ENCODE results near the gene PDE11A. TPM values are rescaled to one million over a fixed set of nuclear protein-coding genes. Genes with fewer than 3 reads are reported as not detected.

The PDE11A gene
- total RNA-seq, 4 donors from 2014 or later, result 0.37 to 1.2 (median 1.1) TPM; not detected in 1

- Histone ChIP-seq H3K27ac (no peak overlapping the region), H3K36me3 (no peaks in the 10 kb centered on the region), H3K9me3 (no peaks in the 10 kb centered on the region), H3K4me1 (peaks cover 0 to 6% (median 0%) of the 10 kb centered on the region in 4 donors), H3K4me3 (no peak overlapping the region), H3K27me3 (no peaks in the 10 kb centered on the region)
- in situ Hi-C loops (cut with MboI; ENCODE audit: low pct_ligation_motif_present in 1 of 4, low pct_unique_long_range_greater_than_20kb in 1 of 4, low sequenced_read_pairs in 3 of 4), result loop anchor here in 2 of 4 donors (25.0 kb wide), 1 partner anchor 603 kb away; no protein-coding TSS in a partner anchor
- DNase-seq, result no peak
- WGBS, 2 donors (ENCODE audit: low coverage in 1 of 2), result 60 to 92% methylated on average over 1 to 2 of the region's 2 CpGs
- intact Hi-C loops (cut with DNase I; ENCODE audit: low total_unique reads), result no loop called here
- no peak for TF ChIP-seq EP300 (IDR thresholded peaks at IDR 0.05; ENCODE audit: low read depth)
- TF ChIP-seq CTCF (IDR thresholded peaks at IDR 0.05), result no peak
- TF ChIP-seq POLR2AphosphoS5 (IDR thresholded peaks at IDR 0.05), result no peak
- TF ChIP-seq POLR2A (IDR thresholded peaks at IDR 0.05), result no peak
Observed at GRCh38 chr2:177765698-177766097, 306.9 kb downstream of the PDE11A start.

- TF ChIP-seq CTCF (IDR thresholded peaks at IDR 0.05) (peak; percentile 64 to 84 (median 81)), EP300 (IDR thresholded peaks at IDR 0.05; ENCODE audit: low read depth) (no peak), POLR2AphosphoS5 (IDR thresholded peaks at IDR 0.05) (no peak), POLR2A (IDR thresholded peaks at IDR 0.05) (no peak)
- Histone ChIP-seq H3K27ac (no peak overlapping the region), H3K4me3 (no peak overlapping the region), H3K9me3 (no peaks in the 10 kb centered on the region), H3K27me3 (no peaks in the 10 kb centered on the region), H3K36me3 (no peaks in the 10 kb centered on the region), H3K4me1 (peaks cover 0 to 7% (median under 1%) of the 10 kb centered on the region in 4 donors)
- intact Hi-C loops (cut with DNase I; ENCODE audit: low total_unique reads), result no loop called here
- WGBS, 2 donors (ENCODE audit: low coverage in 1 of 2), result 37% methylated on average over 13 of the region's 14 CpGs; no CpG with 5 or more reads in 1 of the 2 donors
- peak; percentile 78 for DNase-seq
- in situ Hi-C loops (cut with MboI; ENCODE audit: low pct_ligation_motif_present in 1 of 4, low pct_unique_long_range_greater_than_20kb in 1 of 4, low sequenced_read_pairs in 3 of 4), result loop anchor here in 2 of 4 donors (25.0 kb wide), 1 partner anchor 601 kb away; no protein-coding TSS in a partner anchor
Observed at GRCh38 chr2:177763531-177764265, 308.9 kb downstream of the PDE11A start.

- Histone ChIP-seq H3K4me1 (peaks cover 0 to 12% (median 1%) of the 10 kb centered on the region in 4 donors), H3K27ac (no peak overlapping the region), H3K9me3 (no peaks in the 10 kb centered on the region), H3K36me3 (no peaks in the 10 kb centered on the region), H3K27me3 (no peaks in the 10 kb centered on the region), H3K4me3 (no peak overlapping the region)
- intact Hi-C loops (cut with DNase I; ENCODE audit: low total_unique reads) (no loop called here), in situ Hi-C loops (cut with MboI; ENCODE audit: low pct_ligation_motif_present in 1 of 4, low pct_unique_long_range_greater_than_20kb in 1 of 4, low sequenced_read_pairs in 3 of 4) (loop anchor here in 2 of 4 donors (10.0 to 25.0 kb wide), 2 partner anchors 425 to 597 kb away; no protein-coding TSS in a partner anchor)
- TF ChIP-seq CTCF (IDR thresholded peaks at IDR 0.05) (no peak), EP300 (IDR thresholded peaks at IDR 0.05; ENCODE audit: low read depth) (no peak), POLR2AphosphoS5 (IDR thresholded peaks at IDR 0.05) (no peak), POLR2A (IDR thresholded peaks at IDR 0.05) (no peak)
- WGBS, 2 donors (ENCODE audit: low coverage in 1 of 2), result 79 to 90% methylated on average over 3 of the region's 3 CpGs
- DNase-seq, result no peak
Observed at GRCh38 chr2:177759443-177759842, 313.1 kb downstream of the PDE11A start.

- Histone ChIP-seq H3K36me3 (no peaks in the 10 kb centered on the region), H3K4me1 (peaks cover 0 to 16% (median 1%) of the 10 kb centered on the region in 4 donors), H3K27ac (no peak overlapping the region), H3K4me3 (no peak overlapping the region), H3K9me3 (no peaks in the 10 kb centered on the region), H3K27me3 (no peaks in the 10 kb centered on the region)
- intact Hi-C loops (cut with DNase I; ENCODE audit: low total_unique reads) (no loop called here), in situ Hi-C loops (cut with MboI; ENCODE audit: low pct_ligation_motif_present in 1 of 4, low pct_unique_long_range_greater_than_20kb in 1 of 4, low sequenced_read_pairs in 3 of 4) (loop anchor here in 2 of 4 donors (10.0 to 25.0 kb wide), 2 partner anchors 424 to 596 kb away; no protein-coding TSS in a partner anchor)
- DNase-seq, result peak; percentile 13
- peak; percentile 26 to 46 (median 29) for TF ChIP-seq CTCF (IDR thresholded peaks at IDR 0.05)
- no peak for TF ChIP-seq EP300 (IDR thresholded peaks at IDR 0.05; ENCODE audit: low read depth)
- 52 to 57% methylated on average over 5 to 11 of the region's 11 CpGs for WGBS, 2 donors (ENCODE audit: low coverage in 1 of 2)
Observed at GRCh38 chr2:177758591-177759371, 313.8 kb downstream of the PDE11A start.

All from transverse colon (tissue), 4 donors.